ENCODE measurements around the gene CASP9.

CASP9 gene

GRCh38 chr1:15543251-15543588 is 19.2 kb upstream of the CASP9 start:
- DNase-seq (ENCODE audit: low read depth) = no peak
- no peak overlapping the region for H3K4me3 ChIP-seq (ENCODE audit: control insufficient read depth, low read depth, low read length)
- no peak for TF ChIP-seq CTCF (conservative IDR thresholded peaks at IDR 0.05; ENCODE audit: control insufficient read depth, insufficient read depth, low read depth, low read length)

GRCh38 chr1:15542388-15543250 is 18.6 kb upstream of the CASP9 start:
- no peak for DNase-seq (ENCODE audit: low read depth)
- no peak for TF ChIP-seq CTCF (conservative IDR thresholded peaks at IDR 0.05; ENCODE audit: control insufficient read depth, insufficient read depth, low read depth, low read length)
- H3K4me3 ChIP-seq (ENCODE audit: control insufficient read depth, low read depth, low read length) = no peak overlapping the region

- no peak for DNase-seq (ENCODE audit: low read depth)
- TF ChIP-seq CTCF (conservative IDR thresholded peaks at IDR 0.05; ENCODE audit: control insufficient read depth, insufficient read depth, low read depth, low read length) = no peak
- H3K4me3 ChIP-seq (ENCODE audit: control insufficient read depth, low read depth, low read length) = no peak overlapping the region
These were observed 17.3 kb upstream of the CASP9 start for GRCh38 chr1:15541231-15541792.

- no peak overlapping the region for H3K4me3 ChIP-seq (ENCODE audit: control insufficient read depth, low read depth, low read length)
- TF ChIP-seq CTCF (conservative IDR thresholded peaks at IDR 0.05; ENCODE audit: control insufficient read depth, insufficient read depth, low read depth, low read length) = no peak
- DNase-seq (ENCODE audit: low read depth) = peak; percentile 8
These were observed 16.2 kb upstream of the CASP9 start for GRCh38 chr1:15540186-15540585.

GRCh38 chr1:15538771-15539170 is 14.8 kb upstream of the CASP9 start:
- H3K4me3 ChIP-seq (ENCODE audit: control insufficient read depth, low read depth, low read length) = no peak overlapping the region
- DNase-seq (ENCODE audit: low read depth) = no peak
- no peak for TF ChIP-seq CTCF (conservative IDR thresholded peaks at IDR 0.05; ENCODE audit: control insufficient read depth, insufficient read depth, low read depth, low read length)

GRCh38 chr1:15531682-15532081 is 7.7 kb upstream of the CASP9 start:
- no peak for DNase-seq (ENCODE audit: low read depth)
- TF ChIP-seq CTCF (conservative IDR thresholded peaks at IDR 0.05; ENCODE audit: control insufficient read depth, insufficient read depth, low read depth, low read length) = no peak
- H3K4me3 ChIP-seq (ENCODE audit: control insufficient read depth, low read depth, low read length) = no peak overlapping the region

Data from fibroblast of mammary gland (primary cell).